Activated CD8-positive, alpha-beta T cell treated with anti-CD3 and anti-CD28 coated beads, Interleukin-2, amount 10 ng/mL, durations not matched to agents 7 days and 5 days (primary cell): ENCODE results near the gene C3orf22. TPM values are rescaled to one million over a fixed set of nuclear protein-coding genes. Genes with fewer than 3 reads are reported as not detected.

Experiments used
- ATAC-seq: fragments of 150-1000 bp; cut with Tn5 transposase; one replicate; pipeline ENCODE4 v1.10.0; 2021; ENCODE audit warnings: moderate library complexity
- CTCF ChIA-PET: fragments of 350-600 bp; sonication (Branson Sonifier 250); formaldehyde crosslinking; loops from one replicate; lab custom pipeline; 2021; ENCODE audit warnings: antibody characterized with exemption; lab: Charles Lee
- POLR2A ChIA-PET: fragments of 350-600 bp; sonication (Branson Sonifier 250); formaldehyde crosslinking; loops from one replicate; lab custom pipeline; 2021; ENCODE audit warnings: antibody characterized with exemption; lab: Charles Lee
- DNase-seq: peaks from one replicate; pipeline ENCODE4 v3.0.0-alpha.2; 2020
- H3K27ac Mint-ChIP-seq: one replicate; pipeline ENCODE4 v1.8.0; 2021; ENCODE audit warnings: mild to moderate bottlenecking, mixed read lengths
- H3K27me3 Mint-ChIP-seq: one replicate; pipeline ENCODE4 v1.8.0; 2021; ENCODE audit warnings: low read depth, mixed read lengths
- H3K36me3 Mint-ChIP-seq: one replicate; pipeline ENCODE4 v1.8.0; 2021; ENCODE audit warnings: low read depth, mixed read lengths
- H3K4me1 Mint-ChIP-seq: one replicate; pipeline ENCODE4 v1.8.0; 2021; ENCODE audit warnings: low read depth, mixed read lengths
- H3K4me3 Mint-ChIP-seq: one replicate; pipeline ENCODE4 v1.8.0; 2021; ENCODE audit warnings: mild to moderate bottlenecking, mixed read lengths
- H3K9me3 Mint-ChIP-seq: one replicate; pipeline ENCODE4 v1.8.0; 2022; ENCODE audit warnings: mixed read lengths; ENCODE audit not compliant: insufficient read depth
- total RNA-seq, 2 experiments: library from RNA; stranded (reverse); gene quantifications; one replicate each; pipeline ENCODE4 v1.2.3, GENCODE V29; 2021

The C3orf22 gene
- total RNA-seq, 2 experiments from 2014 or later, result not detected

DNA sequence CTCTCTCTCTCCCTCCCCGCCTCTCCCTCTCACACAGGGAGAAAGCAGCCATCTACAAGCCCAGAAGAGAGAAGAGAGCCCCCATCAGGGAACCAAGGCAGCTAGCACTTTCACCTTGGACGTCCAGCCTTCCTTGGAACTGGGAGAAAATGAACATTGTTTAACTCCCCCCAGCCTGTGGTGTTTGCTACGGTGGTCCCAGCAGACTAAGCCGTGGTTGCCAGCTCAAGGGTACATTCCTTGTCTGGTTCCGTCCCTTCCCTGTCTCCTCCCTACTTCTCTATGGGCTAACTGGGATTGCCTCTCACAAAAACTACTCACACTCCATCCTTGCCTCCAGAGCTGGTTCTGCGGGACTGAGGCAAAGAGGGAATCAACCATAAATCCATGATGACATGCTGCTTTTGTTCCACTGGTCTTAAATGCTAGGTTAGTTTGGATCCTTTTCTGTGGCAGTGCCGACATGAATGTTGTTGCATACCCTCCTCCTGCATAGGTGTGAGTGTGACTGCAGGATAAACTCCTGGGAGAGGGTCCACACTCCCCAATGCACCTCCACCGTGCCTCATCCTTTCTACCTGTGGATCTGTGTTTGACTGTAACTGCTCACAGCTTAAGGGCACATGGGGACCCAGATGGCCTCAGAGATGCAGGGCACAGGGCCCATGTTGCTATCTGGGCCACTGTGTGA lies 12.0 kb downstream of the C3orf22 start:
- H3K9me3 Mint-ChIP-seq, result no peaks in the 10 kb centered on the region
- ChIA-PET POLR2A (no interaction called here), CTCF (no interaction called here)
- no peak overlapping the region for H3K27ac Mint-ChIP-seq
- DNase-seq (no peak), ATAC-seq (no peak)
- no peak overlapping the region for H3K4me3 Mint-ChIP-seq
- no peaks in the 10 kb centered on the region for H3K36me3 Mint-ChIP-seq
- H3K27me3 Mint-ChIP-seq, result peaks cover 3% of the 10 kb centered on the region
- no peaks in the 10 kb centered on the region for H3K4me1 Mint-ChIP-seq

DNA sequence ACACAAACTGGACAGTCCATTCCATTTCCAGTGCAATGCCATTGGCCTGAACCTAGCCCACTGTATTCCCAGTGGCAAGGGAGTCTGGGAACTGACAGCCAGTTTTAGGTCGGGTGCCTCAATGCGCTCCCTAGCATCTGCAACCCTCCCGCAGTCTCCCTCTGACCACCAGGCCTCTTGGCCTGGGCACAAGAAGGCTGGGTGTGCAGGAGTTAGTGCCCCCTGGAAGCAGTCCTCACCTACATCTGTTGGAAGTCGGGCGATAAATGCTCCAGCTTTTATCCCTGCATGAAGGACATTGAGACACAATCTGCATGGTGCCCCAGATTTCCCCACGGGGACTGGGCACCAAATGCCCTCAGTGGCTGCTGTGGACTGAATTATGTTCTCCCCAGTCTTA lies 12.7 kb downstream of the C3orf22 start:
- no peak overlapping the region for H3K4me3 Mint-ChIP-seq
- H3K27ac Mint-ChIP-seq, result no peak overlapping the region

DNA sequence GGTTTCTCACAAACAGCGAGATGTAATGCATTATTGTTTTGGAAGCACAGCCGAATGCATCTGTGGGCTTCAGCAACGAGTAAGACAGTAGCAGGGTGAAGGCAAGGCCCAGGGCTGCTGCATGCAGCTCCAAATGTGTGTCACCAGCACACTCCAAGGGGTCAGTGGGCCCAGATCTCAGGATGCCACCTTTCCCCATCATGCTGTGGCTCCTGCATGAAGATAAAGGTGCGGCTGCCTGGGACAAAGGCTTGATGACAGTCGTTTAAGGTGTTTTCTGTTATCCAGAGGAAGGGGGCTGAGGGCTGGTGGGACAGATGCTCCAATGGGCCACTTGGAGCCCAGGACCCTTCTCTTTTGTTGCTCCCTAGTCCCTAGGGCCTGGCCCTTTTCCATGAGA lies 13.2 kb downstream of the C3orf22 start:
- Mint-ChIP-seq H3K4me3 (no peak overlapping the region), H3K4me1 (no peaks in the 10 kb centered on the region), H3K27me3 (peaks cover 3% of the 10 kb centered on the region), H3K36me3 (no peaks in the 10 kb centered on the region), H3K27ac (no peak overlapping the region), H3K9me3 (no peaks in the 10 kb centered on the region)
- POLR2A ChIA-PET, result no interaction called here
- DNase-seq (no peak), ATAC-seq (no peak)
- CTCF ChIA-PET, result interaction anchor here (2.4 kb wide), 1 partner anchor 23 kb away, joined by 9 read pairs; the partner anchor contains the start of gene CHST13

More for the DNA sequence above, 12.7 kb downstream of the C3orf22 start:
- ChIA-PET POLR2A (no interaction called here), CTCF (no interaction called here)
- Mint-ChIP-seq H3K4me1 (no peaks in the 10 kb centered on the region), H3K27me3 (peaks cover 3% of the 10 kb centered on the region), H3K9me3 (no peaks in the 10 kb centered on the region), H3K36me3 (no peaks in the 10 kb centered on the region)
- ATAC-seq (no peak), DNase-seq (no peak)

DNA sequence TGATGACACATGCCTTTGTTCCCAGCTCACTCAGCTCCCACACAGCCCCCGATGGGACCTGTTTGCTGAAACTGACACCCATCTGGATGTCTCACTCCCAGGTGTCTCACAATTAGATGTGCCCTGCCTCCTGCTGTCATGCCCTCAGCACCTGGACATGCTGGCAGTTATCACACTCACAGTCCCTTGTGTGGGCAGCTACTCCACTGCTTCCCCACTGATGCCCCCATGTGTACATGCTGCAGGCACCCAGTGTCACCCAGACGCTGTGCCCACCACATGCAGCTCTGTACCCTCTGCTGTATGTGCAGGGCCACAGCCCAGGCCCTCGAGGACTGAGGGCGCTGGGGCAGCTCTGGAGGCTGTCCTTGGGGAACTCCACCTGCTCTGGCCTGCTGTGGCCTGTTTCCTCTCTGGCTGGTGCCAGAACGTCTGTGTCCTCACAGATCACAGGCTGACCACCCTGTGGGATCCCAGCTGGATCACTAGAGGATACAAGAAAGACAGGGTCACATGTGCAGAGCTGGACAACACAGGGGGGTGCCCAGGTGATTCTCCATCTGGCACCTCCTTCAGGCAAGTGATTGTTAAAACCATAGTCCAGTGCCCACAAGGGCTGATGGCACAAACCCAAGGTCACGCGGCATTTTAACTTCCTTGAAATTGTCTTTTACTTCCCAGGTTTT lies 14.0 kb downstream of the C3orf22 start:
- no peak overlapping the region for H3K27ac Mint-ChIP-seq
- no peak for DNase-seq
- H3K36me3 Mint-ChIP-seq, result no peaks in the 10 kb centered on the region

DNA sequence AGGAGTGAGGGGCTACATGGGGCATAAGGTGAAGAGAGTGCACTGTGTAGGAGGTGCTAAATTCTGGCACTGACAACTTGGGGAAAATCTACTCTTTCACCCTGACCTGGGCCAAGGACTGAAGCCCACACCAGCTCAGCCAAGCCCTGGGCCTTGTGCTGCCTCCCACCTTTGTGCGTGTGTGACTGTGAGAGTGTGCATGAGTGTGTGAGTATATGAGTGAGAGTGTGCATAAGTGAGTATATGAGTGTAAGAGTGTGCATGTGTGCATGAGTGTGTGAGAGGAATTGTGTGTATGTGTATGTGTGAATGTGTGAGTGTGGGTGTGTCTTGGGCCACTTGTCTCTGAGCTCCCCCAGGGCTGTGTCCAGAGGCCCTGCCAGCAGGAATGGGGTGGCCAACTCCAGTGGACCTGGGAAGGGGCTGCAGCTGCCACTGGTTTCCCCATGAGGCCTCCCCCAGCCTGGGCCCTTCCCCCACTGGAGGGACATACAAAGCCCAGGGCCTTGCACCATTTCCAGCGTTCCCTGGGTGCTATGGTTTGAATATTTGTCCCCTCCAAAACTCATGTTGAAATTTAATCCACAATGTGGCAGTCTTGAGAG lies 15.2 kb downstream of the C3orf22 start:
- ChIA-PET POLR2A (no interaction called here), CTCF (interaction anchor here (2.4 kb wide), 1 partner anchor 21 kb away, joined by 9 read pairs; the partner anchor contains the start of gene CHST13)
- Mint-ChIP-seq H3K4me1 (no peaks in the 10 kb centered on the region), H3K27ac (no peak overlapping the region), H3K36me3 (no peaks in the 10 kb centered on the region), H3K9me3 (no peaks in the 10 kb centered on the region), H3K4me3 (no peak overlapping the region), H3K27me3 (peaks cover 9% of the 10 kb centered on the region)
- no peak for DNase-seq
- no peak for ATAC-seq

More for the DNA sequence above, 14.0 kb downstream of the C3orf22 start:
- Mint-ChIP-seq H3K4me1 (no peaks in the 10 kb centered on the region), H3K9me3 (no peaks in the 10 kb centered on the region), H3K27me3 (peaks cover 9% of the 10 kb centered on the region), H3K4me3 (no peak overlapping the region)
- no peak for ATAC-seq
- ChIA-PET POLR2A (no interaction called here), CTCF (interaction anchor here (2.4 kb wide), 1 partner anchor 22 kb away, joined by 9 read pairs; the partner anchor contains the start of gene CHST13)

DNA sequence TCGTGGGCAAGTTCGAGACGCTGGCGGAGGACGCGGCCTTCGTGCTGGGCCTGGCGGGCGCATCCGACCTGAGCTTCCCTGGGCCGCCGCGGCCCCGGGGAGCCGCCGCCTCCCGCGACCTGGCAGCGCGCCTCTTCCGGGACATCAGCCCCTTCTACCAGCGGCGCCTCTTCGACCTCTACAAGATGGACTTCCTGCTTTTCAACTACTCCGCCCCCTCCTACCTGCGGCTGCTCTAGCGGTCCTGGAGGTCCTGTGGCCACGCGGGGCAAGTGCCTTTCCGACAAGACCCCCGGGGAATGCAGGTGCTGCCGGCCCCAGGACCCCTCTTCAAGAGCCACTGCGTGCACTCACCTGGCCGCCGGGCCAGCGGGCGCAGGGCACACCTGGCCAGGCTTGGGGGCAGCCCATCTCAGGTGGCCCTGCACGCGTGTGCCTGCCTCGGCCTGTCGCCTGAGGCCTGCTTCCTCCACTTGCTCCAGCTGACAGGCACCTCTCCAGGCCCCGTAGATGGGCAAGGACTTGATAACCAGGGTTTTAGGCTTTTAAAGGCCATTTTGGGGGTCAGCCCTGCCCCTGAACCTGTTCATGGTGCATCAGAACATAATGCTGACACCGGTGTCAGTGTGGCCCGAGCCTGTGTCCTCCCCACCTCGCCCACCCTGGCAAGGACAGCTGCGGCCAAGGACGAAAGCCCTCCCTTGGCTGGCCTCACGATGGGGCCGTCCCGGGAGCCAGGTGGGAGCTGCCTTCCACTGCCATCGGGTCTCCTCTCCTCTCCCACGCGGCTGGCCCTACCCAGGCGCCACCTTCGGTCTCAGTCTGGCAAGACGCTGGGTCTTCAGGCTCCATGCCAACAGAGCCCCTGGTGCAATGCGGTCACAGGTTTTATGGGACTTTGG lies 16.1 kb downstream of the C3orf22 start:
- CTCF ChIA-PET, result interaction anchor here (2.4 kb wide), 1 partner anchor 20 kb away, joined by 9 read pairs; the partner anchor contains the start of gene CHST13
- POLR2A ChIA-PET, result no interaction called here
- Mint-ChIP-seq H3K4me1 (no peaks in the 10 kb centered on the region), H3K27ac (no peak overlapping the region), H3K27me3 (peaks cover 7% of the 10 kb centered on the region), H3K9me3 (no peaks in the 10 kb centered on the region), H3K4me3 (no peak overlapping the region), H3K36me3 (no peaks in the 10 kb centered on the region)
- DNase-seq (no peak), ATAC-seq (no peak)

DNA sequence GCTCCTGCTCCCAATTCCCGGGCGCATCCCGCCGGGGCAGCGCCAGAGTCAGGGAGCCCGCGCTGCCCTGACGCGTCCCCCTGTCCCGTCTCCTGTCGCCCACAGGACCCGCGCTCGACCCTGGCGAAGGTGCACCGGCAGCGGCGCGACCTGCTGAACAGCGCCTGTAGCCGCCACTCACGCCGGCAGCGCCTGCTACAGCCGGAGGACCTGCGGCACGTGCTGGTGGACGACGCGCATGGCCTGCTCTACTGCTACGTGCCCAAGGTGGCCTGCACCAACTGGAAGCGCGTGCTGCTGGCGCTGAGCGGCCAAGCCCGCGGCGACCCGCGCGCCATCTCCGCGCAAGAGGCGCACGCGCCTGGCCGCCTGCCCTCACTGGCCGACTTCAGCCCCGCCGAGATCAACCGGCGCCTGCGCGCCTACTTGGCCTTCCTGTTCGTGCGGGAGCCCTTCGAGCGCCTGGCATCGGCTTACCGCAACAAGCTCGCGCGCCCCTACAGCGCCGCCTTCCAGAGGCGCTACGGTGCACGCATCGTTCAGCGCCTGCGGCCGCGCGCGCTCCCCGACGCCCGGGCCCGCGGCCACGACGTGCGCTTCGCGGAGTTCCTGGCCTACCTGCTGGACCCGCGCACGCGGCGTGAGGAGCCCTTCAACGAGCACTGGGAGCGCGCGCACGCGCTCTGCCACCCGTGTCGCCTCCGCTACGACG lies 16.9 kb downstream of the C3orf22 start:
- no peak for DNase-seq
- ATAC-seq, result no peak
- Mint-ChIP-seq H3K27ac (no peak overlapping the region), H3K4me3 (no peak overlapping the region), H3K36me3 (no peaks in the 10 kb centered on the region), H3K9me3 (no peaks in the 10 kb centered on the region), H3K27me3 (peaks cover 6% of the 10 kb centered on the region), H3K4me1 (no peaks in the 10 kb centered on the region)
- ChIA-PET CTCF (no interaction called here), POLR2A (no interaction called here)

DNA sequence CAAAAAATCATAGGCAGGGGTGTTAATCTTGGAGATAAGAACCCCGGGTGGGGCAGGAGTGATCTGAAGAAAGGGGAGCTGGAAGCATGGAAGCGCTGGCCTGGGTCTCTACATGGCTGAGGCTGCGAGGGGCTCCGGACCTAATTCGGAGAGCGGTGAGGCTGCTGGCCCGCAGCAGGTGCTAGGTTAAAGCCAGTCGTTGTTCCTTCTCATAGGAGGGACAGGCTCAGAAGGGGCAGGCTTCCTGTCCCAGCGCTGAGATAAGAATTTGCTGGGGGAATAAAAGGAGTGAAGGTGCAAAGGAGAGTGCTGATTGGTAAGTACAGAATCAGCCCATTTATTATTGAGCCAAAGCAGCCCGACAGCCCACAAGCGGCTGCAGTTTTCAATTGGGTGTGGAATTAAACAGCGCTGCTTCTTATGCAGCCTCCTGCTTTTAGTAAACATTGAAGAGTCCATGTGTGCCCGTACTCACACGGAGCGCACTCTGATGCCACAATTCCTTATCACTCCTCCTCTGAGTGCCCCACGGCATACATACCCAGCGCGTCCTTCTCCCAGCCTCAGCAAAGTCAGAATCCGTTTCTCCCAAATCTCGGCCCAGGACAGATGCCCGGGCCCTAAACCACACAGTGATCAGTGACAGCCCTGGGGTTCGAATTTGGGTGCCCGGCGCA lies 17.6 kb downstream of the C3orf22 start:
- ChIA-PET POLR2A (no interaction called here), CTCF (no interaction called here)
- DNase-seq, result no peak
- Mint-ChIP-seq H3K36me3 (no peaks in the 10 kb centered on the region), H3K9me3 (no peaks in the 10 kb centered on the region), H3K4me3 (no peak overlapping the region), H3K4me1 (no peaks in the 10 kb centered on the region), H3K27me3 (peaks cover 6% of the 10 kb centered on the region), H3K27ac (no peak overlapping the region)
- ATAC-seq, result no peak

DNA sequence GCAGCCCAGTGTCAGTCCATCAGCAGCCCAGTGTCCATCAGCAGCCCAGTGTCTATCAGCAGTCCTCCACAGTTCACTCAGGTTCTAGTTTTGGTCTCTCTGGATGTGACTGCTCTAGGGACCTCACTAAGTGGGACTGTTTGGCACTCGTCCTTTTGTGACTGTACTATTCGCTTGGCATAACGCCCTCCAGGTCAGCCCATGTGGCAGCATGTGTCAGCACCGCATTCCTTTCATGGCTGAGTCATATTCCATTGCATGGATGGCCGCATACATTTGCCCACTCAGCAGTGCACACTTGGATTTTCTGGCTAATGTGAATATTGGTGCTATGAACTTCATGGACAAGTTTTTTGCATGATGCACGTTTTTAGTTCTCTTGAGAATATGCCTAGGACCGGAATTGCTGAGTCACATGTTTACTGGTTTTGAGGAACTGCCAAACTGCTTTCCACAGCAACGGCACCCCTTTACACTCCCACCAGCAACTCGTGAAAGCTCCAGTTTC lies 18.3 kb downstream of the C3orf22 start:
- Mint-ChIP-seq H3K27ac (no peak overlapping the region), H3K27me3 (peaks cover 6% of the 10 kb centered on the region), H3K4me1 (no peaks in the 10 kb centered on the region), H3K36me3 (no peaks in the 10 kb centered on the region), H3K4me3 (no peak overlapping the region), H3K9me3 (no peaks in the 10 kb centered on the region)
- ChIA-PET CTCF (no interaction called here), POLR2A (no interaction called here)
- ATAC-seq (no peak), DNase-seq (no peak)

DNA sequence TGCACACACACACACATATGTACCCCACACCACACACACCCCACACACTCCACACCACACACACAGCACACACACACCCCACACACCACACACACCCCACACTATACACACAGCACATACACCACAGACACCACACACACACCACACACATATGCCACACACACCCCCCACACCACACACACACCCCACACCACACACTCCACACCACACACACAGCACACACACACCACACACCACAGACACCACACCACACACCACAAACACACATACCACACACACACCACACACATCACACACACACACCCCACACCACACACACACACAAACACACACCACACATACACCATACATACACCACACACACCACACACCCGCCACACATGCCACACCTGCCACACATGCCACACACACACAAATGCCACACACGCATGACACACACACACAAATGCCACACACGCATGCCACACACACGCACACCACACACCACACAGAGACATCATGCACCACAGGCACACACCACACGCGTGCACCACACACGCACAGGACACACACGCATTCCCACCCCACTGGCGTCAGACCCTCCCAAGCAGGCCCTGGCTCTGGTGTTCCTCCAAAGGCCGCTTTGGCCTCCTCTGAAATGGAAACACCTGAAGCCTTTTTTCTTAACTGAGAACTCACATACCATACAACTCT lies 19.0 kb downstream of the C3orf22 start:
- ChIA-PET CTCF (no interaction called here), POLR2A (no interaction called here)
- Mint-ChIP-seq H3K36me3 (no peaks in the 10 kb centered on the region), H3K9me3 (no peaks in the 10 kb centered on the region), H3K4me3 (no peak overlapping the region), H3K27me3 (peaks cover 6% of the 10 kb centered on the region), H3K4me1 (no peaks in the 10 kb centered on the region), H3K27ac (peak overlapping the region; percentile 6)
- DNase-seq (no peak), ATAC-seq (no peak)
